Measurements from ENCODE around the gene SYT5. TPM values are rescaled to one million over a fixed set of nuclear protein-coding genes. Genes with fewer than 3 reads are reported as not detected.
A peak's percentile ranks its signal among the peaks of the same experiment; 100 is the strongest.
"Not testable (repeated sequence)": the region's sequence is repeated elsewhere in the genome, so short reads cannot be mapped to it uniquely, and the experiment has no call there.

Gene SYT5
- total and polyA plus RNA-seq, 2 donors = 0.74 to 0.77 TPM

- Histone ChIP-seq H3K4me3 (ENCODE audit: low read depth, low read length) (no peak overlapping the region), H3K27ac (ENCODE audit: low read depth) (no peak overlapping the region), H3K4me1 (ENCODE audit: insufficient read depth) (no peaks in the 10 kb centered on the region), H3K36me3 (ENCODE audit: insufficient read depth) (no peaks in the 10 kb centered on the region)
- no peak for DNase-seq (ENCODE audit: extremely low spot score)
- 83% methylated on average over 17 of the region's 17 CpGs for WGBS
Measured at GRCh38 chr19:55223291-55224037, 43.4 kb upstream of the SYT5 start.

GRCh38 chr19:55220525-55220924 is 40.4 kb upstream of the SYT5 start:
- no peaks in the 10 kb centered on the region for H3K36me3 ChIP-seq (ENCODE audit: insufficient read depth)
- H3K27ac ChIP-seq (ENCODE audit: low read depth) = no peak overlapping the region
- DNase-seq (ENCODE audit: extremely low spot score) = no peak
- WGBS = 69% methylated on average over 9 of the region's 9 CpGs
- no peaks in the 10 kb centered on the region for H3K4me1 ChIP-seq (ENCODE audit: insufficient read depth)
- H3K4me3 ChIP-seq (ENCODE audit: low read depth, low read length) = no peak overlapping the region

- WGBS = 5% methylated on average over 36 of the region's 36 CpGs
- no peak overlapping the region for H3K27ac ChIP-seq (ENCODE audit: low read depth)
- peak; percentile 59 for DNase-seq (ENCODE audit: extremely low spot score)
Measured at GRCh38 chr19:55216461-55217198, 36.5 kb upstream of the SYT5 start.

GRCh38 chr19:55213547-55213946 is 33.5 kb upstream of the SYT5 start:
- Histone ChIP-seq H3K27ac (ENCODE audit: low read depth) (no peak overlapping the region), H3K4me3 (ENCODE audit: low read depth, low read length) (no peak overlapping the region), H3K4me1 (ENCODE audit: insufficient read depth) (no peaks in the 10 kb centered on the region), H3K36me3 (ENCODE audit: insufficient read depth) (no peaks in the 10 kb centered on the region)
- 82% methylated on average over 7 of the region's 7 CpGs for WGBS
- DNase-seq (ENCODE audit: extremely low spot score) = no peak

More at GRCh38 chr19:55216461-55217198, 36.5 kb upstream of the SYT5 start:
- Histone ChIP-seq H3K4me3 (ENCODE audit: low read depth, low read length) (no peak overlapping the region), H3K36me3 (ENCODE audit: insufficient read depth) (no peaks in the 10 kb centered on the region), H3K4me1 (ENCODE audit: insufficient read depth) (no peaks in the 10 kb centered on the region)

- WGBS = 75% methylated on average over 3 of the region's 3 CpGs
- H3K27ac ChIP-seq (ENCODE audit: low read depth) = no peak overlapping the region
- H3K36me3 ChIP-seq (ENCODE audit: insufficient read depth) = no peaks in the 10 kb centered on the region
- no peak overlapping the region for H3K4me3 ChIP-seq (ENCODE audit: low read depth, low read length)
- DNase-seq (ENCODE audit: extremely low spot score) = no peak
- no peaks in the 10 kb centered on the region for H3K4me1 ChIP-seq (ENCODE audit: insufficient read depth)
Measured at GRCh38 chr19:55212447-55212846, 32.4 kb upstream of the SYT5 start.

- DNase-seq (ENCODE audit: extremely low spot score) = no peak
- WGBS = 59% methylated on average over 17 of the region's 17 CpGs
- Histone ChIP-seq H3K4me3 (ENCODE audit: low read depth, low read length) (no peak overlapping the region), H3K36me3 (ENCODE audit: insufficient read depth) (no peaks in the 10 kb centered on the region), H3K4me1 (ENCODE audit: insufficient read depth) (no peaks in the 10 kb centered on the region), H3K27ac (ENCODE audit: low read depth) (no peak overlapping the region)
Measured at GRCh38 chr19:55209693-55210472, 29.8 kb upstream of the SYT5 start.

- WGBS = 56% methylated on average over 17 of the region's 18 CpGs
- no peak within 1 kb of the TSS for H3K27ac ChIP-seq (ENCODE audit: low read depth)
Measured at GRCh38 chr19:55208880-55209692, 29.0 kb upstream of the SYT5 start, which contains the start of gene PTPRH. Gene PTPRH, minus strand, starts transcription at chr19:55209501. Its CDS starts 68 bp downstream, at chr19:55209433.

GRCh38 chr19:55206664-55207500 is 26.8 kb upstream of the SYT5 start:
- Histone ChIP-seq H3K4me1 (ENCODE audit: insufficient read depth) (no peaks in the 10 kb centered on the region), H3K27ac (ENCODE audit: low read depth) (no peak overlapping the region), H3K4me3 (ENCODE audit: low read depth, low read length) (no peak overlapping the region), H3K36me3 (ENCODE audit: insufficient read depth) (no peaks in the 10 kb centered on the region)
- no peak for DNase-seq (ENCODE audit: extremely low spot score)
- 30% methylated on average over 29 of the region's 29 CpGs for WGBS

More at GRCh38 chr19:55208880-55209692, 29.0 kb upstream of the SYT5 start, which contains the start of gene PTPRH:
- Histone ChIP-seq H3K4me1 (ENCODE audit: insufficient read depth) (no peaks in the 10 kb centered on the region), H3K4me3 (ENCODE audit: low read depth, low read length) (no peak within 1 kb of the TSS), H3K36me3 (ENCODE audit: insufficient read depth) (no peaks in the 10 kb centered on the region)
- DNase-seq (ENCODE audit: extremely low spot score) = no peak

- H3K36me3 ChIP-seq (ENCODE audit: insufficient read depth); H3K27ac ChIP-seq (ENCODE audit: low read depth); DNase-seq (ENCODE audit: extremely low spot score); H3K4me1 ChIP-seq (ENCODE audit: insufficient read depth); H3K4me3 ChIP-seq (ENCODE audit: low read depth, low read length): not testable (repeated sequence)
- 73% methylated on average over 10 of the region's 10 CpGs for WGBS
Measured at GRCh38 chr19:55202199-55202598, 22.1 kb upstream of the SYT5 start.

GRCh38 chr19:55199620-55200204 is 19.6 kb upstream of the SYT5 start:
- no peak for DNase-seq (ENCODE audit: extremely low spot score)
- Histone ChIP-seq H3K27ac (ENCODE audit: low read depth) (no peak overlapping the region), H3K4me1 (ENCODE audit: insufficient read depth) (no peaks in the 10 kb centered on the region), H3K4me3 (ENCODE audit: low read depth, low read length) (no peak overlapping the region), H3K36me3 (ENCODE audit: insufficient read depth) (no peaks in the 10 kb centered on the region)
- WGBS = 65% methylated on average over 5 of the region's 5 CpGs

GRCh38 chr19:55198651-55199050 is 18.6 kb upstream of the SYT5 start:
- no peak overlapping the region for H3K27ac ChIP-seq (ENCODE audit: low read depth)
- DNase-seq (ENCODE audit: extremely low spot score) = no peak
- H3K36me3 ChIP-seq (ENCODE audit: insufficient read depth) = no peaks in the 10 kb centered on the region
- H3K4me1 ChIP-seq (ENCODE audit: insufficient read depth) = no peaks in the 10 kb centered on the region
- no peak overlapping the region for H3K4me3 ChIP-seq (ENCODE audit: low read depth, low read length)
- 53% methylated on average over 5 of the region's 5 CpGs for WGBS

- Histone ChIP-seq H3K27ac (ENCODE audit: low read depth) (no peak overlapping the region), H3K4me1 (ENCODE audit: insufficient read depth) (no peaks in the 10 kb centered on the region), H3K36me3 (ENCODE audit: insufficient read depth) (no peaks in the 10 kb centered on the region), H3K4me3 (ENCODE audit: low read depth, low read length) (no peak overlapping the region)
- WGBS = 54% methylated on average over 4 of the region's 4 CpGs
- DNase-seq (ENCODE audit: extremely low spot score) = no peak
Measured at GRCh38 chr19:55197528-55197927, 17.4 kb upstream of the SYT5 start.
